GM23338 (cell line): ENCODE data around the gene ICAM3.

Source experiments
- CREB1 ChIP-seq: fragments of 250-450 bp; sonication (Bioruptor Pico); IDR thresholded peaks from 2 replicates; pipeline ENCODE4 v1.5.0; 2020; ENCODE audit warnings: low read depth, mild to moderate bottlenecking, moderate library complexity
- CTCF ChIP-seq, 2 experiments: fragments of 200-600 bp in 1 of 2; sonication (generic) in 1 of 2; conservative IDR thresholded peaks; 2 replicates each; pipeline versions ENCODE4 v1.5.1 to v1.6.1; 2016 to 2017; ENCODE audit warnings: antibody characterized with exemption in 2 of 2, low read depth in 2 of 2, mild to moderate bottlenecking in 2 of 2, moderate library complexity in 1 of 2
- EZH2 ChIP-seq: fragments of 200-600 bp; sonication (generic); IDR thresholded peaks from one replicate; pipeline ENCODE4 v1.8.0; 2017; ENCODE audit warnings: antibody characterized with exemption, mild to moderate bottlenecking, low read depth; ENCODE audit not compliant: unreplicated experiment
- EZH2phosphoT487 ChIP-seq: fragments of 200-600 bp; sonication (generic); IDR thresholded peaks from one replicate; pipeline ENCODE4 v1.8.1; 2018; ENCODE audit warnings: antibody characterized with exemption; ENCODE audit not compliant: unreplicated experiment
- REST ChIP-seq: IDR thresholded peaks from one replicate; pipeline ENCODE4 v1.6.1; 2018; ENCODE audit warnings: antibody characterized with exemption; ENCODE audit not compliant: unreplicated experiment

- TF ChIP-seq CTCF (conservative IDR thresholded peaks at IDR 0.05; ENCODE audit: low read depth in 2 of 2): no peak
- no peak for TF ChIP-seq REST
- TF ChIP-seq EZH2: no peak
- TF ChIP-seq EZH2phosphoT487: no peak
- no peak for TF ChIP-seq CREB1
Measured at GRCh38 chr19:10364644-10365043, 25.2 kb upstream of the ICAM3 start.
